Islet of Langerhans (tissue), 1 donor: ENCODE results near the gene GZMM.

Source experiments
- FAIRE-seq: peaks from one replicate; lab custom pipeline; 2011; peaks lifted over from hg19 to GRCh38; lab: Jason Lieb, UNC

Gene GZMM

DNA sequence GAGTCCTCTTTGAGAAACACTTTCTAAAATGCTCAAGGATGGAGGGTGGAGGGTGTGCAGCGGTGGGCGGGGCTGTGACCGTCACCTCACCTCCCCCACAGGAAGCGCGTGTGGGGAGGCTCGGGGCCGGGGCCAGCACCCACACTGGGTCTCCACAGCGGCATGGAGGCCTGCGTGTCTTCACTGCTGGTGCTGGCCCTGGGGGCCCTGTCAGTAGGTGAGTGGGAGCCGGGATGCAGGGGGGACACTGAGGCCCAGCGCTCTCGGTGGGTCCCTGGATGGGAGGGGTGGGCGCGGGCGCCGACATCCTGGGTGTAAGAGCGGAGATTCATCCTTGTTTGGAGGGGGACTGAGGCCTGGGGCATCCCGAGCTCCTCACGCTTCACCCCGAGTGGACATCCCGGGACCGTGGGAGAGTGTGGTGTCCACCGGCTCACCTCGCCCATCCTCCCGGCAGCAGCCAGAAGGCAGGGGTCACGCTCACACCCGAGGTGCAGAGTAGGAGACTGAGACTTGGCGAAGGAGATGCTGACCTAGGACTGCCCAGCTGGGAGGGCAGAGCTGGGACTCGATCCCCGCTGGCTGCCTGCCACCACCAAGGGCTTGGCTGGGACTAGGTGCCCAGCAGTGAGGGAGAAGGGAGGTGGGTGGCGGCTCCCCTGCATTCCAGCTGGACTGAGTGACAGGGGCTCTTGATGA is at the start of gene GZMM:
TSS of gene GZMM (plus strand) at position 144 of the 699 bp plus-strand sequence. CDS start at position 163, 19 bp downstream.
- FAIRE-seq: no peak

DNA sequence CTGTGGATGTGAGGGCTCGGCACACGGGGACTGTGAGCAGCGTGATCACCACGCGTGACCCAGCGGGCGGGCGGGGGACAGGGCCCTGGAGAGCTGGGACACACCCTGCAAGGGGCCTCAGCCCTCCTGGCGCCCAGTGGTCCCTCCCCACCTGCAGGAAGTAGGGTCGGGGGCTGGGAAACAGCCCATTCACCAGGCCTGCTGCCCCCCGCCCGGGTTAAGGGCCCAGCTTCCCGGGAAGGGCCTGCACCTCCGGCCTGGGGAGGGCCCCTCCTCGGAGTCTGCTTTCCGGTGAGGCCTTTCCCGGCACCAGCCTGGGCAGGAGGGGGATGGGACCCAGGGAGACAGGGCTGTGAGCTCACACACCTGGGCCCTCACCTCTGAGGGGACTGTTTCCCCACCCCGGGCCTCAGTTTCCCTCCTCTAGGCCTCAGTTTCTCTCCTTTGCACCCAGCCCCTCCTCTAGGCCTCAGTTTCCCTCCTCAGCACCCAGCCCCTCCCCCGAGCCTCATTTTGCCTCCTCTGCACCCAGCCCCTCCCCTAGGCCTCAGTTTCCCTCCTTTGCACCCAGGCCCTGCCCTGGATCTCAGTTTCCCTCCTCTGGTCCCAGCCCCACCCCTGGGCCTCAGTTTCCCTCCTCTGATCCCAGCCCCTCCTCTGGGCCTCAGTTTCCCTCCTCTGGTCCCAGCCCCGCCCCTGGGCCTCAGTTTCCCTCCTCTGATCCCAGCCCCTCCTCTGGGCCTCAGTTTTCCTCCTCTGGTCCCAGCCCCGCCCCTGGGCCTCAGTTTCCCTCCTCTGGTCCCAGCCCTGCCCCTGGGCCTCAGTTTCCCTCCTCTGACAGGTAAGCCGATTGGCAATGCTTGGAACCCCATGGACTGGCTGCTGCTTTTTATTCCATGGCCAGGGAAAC is 49.4 kb upstream of the GZMM start:
- FAIRE-seq: no peak

DNA sequence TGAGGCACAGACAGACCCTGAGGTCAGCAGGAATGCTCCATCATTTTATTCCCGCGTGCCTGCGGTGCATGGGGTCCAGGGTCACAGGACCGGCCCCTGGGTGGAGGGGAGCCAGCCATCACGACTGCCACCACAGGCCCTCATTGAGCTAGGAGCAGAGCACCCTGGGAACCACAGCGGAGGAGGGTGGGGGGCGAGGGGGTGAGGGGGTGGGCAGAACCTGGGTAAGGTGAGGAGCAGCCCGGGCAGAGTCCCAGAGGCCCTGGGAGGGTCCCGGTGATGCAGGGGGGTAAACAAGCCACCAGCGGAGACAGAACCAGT is 48.8 kb upstream of the GZMM start:
- FAIRE-seq: no peak

DNA sequence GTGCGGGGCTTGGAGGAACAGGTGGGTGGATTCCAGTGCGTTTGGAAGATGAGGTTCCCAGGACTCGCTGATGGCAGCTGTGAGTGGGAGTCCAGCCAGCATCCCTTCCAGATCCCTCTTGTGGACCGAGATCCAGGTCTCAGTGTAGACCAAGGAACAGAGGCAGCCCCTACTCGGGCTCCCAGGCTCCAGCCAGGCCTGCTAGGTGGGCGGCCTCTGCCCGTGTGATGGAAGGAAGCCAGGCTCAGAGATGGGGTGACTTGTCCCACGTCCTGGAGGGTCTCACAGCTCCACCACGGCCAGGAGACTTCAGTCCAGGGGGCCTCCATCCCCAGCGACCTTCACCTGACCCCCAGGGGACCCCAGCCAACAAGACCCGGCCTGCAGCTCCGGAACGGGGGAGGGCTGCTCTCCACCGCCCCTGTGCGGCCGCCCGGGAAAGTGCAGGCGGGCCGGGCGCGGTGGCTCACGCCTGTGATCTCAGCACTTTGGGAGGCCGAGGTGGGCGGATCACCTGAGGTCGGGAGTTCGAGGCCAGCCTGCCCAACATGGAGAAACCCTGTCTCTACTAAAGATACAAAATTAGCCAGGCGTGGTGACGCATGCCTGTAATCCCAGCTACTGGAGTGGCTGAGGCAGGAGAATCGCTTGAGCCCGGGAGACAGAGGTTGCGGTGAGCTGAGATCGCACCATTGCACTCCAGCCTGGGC is 48.3 kb upstream of the GZMM start:
- FAIRE-seq: no peak

DNA sequence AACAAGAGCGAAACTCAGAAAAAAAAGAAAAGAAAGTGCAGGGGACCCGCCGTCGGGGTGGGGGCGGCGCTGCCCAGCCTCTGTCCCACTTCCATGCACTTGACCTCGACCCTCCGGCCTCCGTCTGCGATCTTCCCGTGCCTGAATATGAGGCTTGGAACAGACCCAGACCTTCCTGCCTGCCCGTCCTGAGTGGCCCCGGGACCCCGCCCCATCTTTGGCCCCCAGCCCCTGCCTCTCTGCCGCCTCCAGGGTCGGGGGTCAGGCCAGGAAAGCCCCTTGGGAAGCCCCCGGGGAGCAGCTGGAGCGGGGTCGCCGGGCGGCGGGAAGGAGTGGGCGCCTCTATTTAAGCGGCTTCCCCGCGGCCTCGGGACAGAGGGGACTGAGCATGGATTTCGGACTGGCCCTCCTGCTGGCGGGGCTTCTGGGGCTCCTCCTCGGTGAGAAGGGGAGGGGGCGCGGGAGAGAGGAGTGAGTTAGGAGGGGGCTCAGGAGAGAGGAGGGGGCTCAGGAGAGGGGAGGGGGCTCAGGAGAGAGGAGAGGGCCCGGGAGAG is 47.7 kb upstream of the GZMM start, which contains the start of gene MADCAM1:
TSS of gene MADCAM1 (plus strand) at position 375 of the 554 bp plus-strand sequence. CDS start at position 389, 14 bp downstream.
- FAIRE-seq: no peak

DNA sequence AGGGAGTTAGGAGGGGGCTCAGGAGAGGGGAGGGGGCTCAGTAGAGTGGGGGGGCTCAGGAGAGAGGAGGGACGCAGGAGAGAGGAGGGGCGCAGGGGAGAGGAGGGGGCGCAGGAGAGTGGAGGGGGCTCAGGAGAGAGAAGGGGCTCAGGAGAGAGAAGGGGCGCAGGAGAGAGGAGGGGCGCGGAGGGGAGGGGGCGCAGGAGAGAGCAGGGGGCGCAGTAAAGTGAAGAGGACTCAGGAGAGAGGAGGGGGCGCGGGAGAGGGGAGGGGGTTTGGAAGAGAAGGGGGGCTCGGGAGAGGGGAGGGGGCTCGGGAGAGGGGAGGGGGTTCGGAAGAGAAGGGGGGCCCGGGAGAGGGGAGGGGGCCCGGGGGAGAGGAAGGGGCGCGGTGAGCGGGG is 46.9 kb upstream of the GZMM start:
- no peak for FAIRE-seq

DNA sequence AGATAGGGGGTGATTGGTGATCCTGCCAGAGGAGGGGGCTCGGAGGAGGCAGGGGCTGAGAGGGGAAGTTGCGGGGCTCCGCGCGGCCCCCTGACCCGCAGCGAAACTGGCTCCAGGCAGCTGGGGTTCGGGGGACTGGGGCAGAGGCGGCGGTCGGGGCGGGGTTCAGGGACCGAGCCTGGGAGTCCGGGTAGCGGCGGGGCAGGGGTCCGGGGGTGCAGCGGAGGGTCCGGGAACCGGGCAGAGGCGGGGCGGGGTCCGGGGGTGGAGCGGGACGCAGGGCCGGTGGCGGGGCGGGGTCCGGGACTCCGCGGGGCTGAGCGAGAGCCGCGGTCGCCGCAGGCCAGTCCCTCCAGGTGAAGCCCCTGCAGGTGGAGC is 46.4 kb upstream of the GZMM start:
- FAIRE-seq: no peak

DNA sequence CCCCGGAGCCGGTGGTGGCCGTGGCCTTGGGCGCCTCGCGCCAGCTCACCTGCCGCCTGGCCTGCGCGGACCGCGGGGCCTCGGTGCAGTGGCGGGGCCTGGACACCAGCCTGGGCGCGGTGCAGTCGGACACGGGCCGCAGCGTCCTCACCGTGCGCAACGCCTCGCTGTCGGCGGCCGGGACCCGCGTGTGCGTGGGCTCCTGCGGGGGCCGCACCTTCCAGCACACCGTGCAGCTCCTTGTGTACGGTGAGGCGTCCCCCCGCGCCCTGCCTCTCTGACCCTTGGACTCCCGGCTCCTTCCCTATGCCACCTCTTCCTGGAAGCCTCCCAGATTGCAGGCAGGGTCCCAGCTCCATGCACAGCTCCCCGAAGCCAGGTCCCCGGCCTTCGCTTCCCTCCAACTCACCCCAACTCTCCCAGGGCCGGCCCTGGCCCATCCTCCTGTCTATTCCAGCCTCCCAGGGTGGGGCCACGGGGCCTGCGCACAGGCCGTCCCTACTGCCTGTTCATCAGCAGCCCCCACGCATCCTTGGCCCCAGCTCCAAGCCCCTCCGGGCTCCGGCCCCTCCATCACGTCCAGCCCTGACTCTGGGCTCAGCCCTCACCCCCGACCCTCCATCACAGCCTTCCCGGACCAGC is 45.9 kb upstream of the GZMM start:
- no peak for FAIRE-seq

DNA sequence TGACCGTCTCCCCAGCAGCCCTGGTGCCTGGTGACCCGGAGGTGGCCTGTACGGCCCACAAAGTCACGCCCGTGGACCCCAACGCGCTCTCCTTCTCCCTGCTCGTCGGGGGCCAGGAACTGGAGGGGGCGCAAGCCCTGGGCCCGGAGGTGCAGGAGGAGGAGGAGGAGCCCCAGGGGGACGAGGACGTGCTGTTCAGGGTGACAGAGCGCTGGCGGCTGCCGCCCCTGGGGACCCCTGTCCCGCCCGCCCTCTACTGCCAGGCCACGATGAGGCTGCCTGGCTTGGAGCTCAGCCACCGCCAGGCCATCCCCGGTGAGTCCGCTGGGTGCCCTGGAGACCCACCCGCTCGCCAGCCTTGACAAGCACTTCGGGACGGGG is 45.4 kb upstream of the GZMM start:
- no peak for FAIRE-seq

DNA sequence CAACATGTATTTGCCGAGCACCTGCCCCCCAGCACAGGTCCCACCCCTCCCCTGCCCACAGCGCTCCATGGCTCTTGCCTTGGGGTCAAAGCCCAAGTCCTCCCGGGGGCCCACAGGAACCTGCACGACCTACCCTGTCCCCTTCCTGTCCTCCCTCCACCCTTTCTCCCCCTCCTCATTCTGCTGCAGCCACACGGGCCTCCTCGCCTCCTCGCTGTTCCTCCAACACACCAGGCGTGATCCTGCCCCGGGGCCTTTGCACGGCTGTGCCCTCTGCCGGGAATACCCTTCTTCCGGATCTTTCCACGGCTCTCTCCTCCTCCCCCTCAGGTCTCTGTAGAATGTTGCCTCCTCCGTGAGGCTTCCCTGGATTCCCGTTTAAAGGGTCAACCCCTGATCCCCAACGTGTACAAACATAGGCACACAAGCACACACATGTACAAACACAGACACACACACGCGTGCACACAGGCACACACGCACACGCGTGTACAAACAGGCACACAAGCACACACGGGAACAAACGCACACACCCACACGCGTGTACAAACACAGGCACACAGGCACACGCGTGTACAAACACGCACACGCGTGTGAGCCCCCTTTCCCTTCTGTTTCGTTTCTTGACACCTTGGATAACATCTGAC is 44.8 kb upstream of the GZMM start:
- FAIRE-seq: no peak

DNA sequence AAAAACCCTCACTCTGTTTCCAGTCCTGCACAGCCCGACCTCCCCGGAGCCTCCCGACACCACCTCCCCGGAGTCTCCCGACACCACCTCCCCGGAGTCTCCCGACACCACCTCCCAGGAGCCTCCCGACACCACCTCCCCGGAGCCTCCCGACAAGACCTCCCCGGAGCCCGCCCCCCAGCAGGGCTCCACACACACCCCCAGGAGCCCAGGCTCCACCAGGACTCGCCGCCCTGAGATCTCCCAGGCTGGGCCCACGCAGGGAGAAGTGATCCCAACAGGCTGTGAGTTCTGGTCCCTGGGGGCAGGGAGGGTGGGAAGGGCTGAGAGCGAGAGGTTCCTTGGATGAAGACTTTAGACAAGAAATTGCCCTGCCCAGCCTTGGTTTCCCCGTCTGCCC is 42.2 kb upstream of the GZMM start:
- no peak for FAIRE-seq

DNA sequence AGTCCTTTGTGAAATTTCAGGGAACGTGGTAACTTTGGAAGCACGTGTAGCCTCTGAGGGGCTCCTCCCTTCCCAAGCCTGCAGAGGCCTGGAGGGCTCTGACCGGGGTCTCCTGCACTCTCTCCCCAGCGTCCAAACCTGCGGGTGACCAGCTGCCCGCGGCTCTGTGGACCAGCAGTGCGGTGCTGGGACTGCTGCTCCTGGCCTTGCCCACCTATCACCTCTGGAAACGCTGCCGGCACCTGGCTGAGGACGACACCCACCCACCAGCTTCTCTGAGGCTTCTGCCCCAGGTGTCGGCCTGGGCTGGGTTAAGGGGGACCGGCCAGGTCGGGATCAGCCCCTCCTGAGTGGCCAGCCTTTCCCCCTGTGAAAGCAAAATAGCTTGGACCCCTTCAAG is 39.2 kb upstream of the GZMM start:
- FAIRE-seq: no peak

DNA sequence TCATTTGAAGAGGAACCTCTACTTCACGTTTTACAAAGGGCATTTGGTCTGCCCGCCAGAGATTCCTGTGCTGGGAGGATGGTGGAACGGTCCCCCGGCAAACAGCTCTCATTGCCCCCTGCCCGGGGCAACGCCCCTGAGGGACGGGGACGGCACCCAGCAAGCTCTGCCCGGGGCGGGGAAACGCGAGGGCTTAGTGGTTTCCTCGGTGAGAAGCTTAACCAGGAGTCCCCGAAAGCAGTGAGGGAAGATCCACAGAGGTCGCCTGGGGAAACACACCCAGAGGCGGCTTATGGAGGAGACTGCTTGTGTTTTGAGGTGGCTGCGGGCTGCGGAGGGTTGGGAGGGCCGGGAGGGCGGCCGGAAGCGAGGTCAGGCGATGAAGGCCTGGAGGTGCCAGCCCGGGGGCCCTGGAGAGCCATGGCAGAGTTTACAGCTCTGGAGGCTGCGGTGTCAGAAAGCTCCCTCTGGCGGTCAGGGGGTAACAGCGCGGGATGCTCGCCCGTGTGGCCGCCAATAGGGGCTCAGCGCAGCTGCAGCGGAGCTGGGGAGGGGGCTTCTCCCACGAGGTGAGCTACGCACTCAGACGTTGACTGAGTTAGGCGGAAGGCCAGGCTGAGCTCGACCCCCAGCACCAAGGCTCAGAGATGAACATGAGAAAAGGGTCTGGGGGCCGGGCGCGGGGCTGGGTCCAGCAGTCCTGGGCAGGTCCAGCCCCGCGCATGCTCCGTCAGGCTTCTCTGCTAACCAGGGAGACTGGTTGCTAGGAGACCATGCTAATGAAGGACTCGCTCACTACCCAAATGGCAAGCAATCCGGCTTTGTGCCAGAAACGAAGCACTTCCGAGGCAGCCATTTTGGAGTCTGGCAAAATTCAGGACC is 37.2 kb upstream of the GZMM start:
- peak; percentile 95 for FAIRE-seq

DNA sequence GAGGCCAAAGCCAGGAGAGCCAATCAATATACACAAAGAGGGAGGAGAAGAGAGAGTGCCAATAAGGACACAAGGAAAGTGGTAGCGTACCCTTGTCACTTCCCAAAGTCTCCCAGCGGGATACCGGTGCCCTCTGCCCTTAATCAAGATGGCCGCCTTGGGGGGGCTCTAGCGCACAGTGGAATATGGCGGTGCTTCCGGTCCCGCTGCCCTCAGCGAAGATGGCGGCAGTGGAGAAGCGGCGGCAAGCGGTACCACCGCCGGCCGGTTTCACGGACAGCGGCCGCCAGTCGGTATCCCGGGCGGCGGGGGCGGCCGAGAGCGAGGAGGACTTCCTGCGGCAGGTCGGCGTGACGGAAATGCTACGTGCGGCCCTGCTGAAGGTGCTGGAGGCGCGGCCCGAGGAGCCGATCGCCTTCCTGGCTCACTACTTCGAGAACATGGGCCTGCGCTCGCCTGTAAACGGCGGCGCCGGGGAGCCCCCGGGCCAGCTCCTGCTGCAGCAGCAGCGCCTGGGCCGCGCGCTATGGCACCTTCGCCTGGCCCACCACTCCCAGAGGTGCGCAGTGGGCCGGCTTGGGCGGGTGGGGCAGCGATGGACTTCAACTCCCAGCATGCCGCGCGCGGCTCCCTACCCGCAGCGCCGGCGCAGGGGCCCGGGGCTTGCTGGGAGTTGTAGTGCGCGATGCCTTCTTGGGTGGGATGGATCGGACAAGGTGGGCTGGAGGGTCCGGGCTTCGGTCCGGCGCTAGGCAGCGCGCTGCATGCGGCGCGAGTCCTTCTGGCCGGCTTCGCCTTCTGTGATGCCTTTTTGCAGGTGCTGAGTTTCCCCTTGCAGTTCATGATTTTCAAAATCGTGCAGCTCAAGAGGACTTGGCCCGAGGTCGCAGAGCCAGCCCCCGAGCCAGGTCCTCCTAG is 36.3 kb upstream of the GZMM start, which contains the start of gene TPGS1:
TSS of gene TPGS1 (plus strand) at position 212 of the 918 bp plus-strand sequence. CDS start at position 222, 10 bp downstream.
- FAIRE-seq: no peak

DNA sequence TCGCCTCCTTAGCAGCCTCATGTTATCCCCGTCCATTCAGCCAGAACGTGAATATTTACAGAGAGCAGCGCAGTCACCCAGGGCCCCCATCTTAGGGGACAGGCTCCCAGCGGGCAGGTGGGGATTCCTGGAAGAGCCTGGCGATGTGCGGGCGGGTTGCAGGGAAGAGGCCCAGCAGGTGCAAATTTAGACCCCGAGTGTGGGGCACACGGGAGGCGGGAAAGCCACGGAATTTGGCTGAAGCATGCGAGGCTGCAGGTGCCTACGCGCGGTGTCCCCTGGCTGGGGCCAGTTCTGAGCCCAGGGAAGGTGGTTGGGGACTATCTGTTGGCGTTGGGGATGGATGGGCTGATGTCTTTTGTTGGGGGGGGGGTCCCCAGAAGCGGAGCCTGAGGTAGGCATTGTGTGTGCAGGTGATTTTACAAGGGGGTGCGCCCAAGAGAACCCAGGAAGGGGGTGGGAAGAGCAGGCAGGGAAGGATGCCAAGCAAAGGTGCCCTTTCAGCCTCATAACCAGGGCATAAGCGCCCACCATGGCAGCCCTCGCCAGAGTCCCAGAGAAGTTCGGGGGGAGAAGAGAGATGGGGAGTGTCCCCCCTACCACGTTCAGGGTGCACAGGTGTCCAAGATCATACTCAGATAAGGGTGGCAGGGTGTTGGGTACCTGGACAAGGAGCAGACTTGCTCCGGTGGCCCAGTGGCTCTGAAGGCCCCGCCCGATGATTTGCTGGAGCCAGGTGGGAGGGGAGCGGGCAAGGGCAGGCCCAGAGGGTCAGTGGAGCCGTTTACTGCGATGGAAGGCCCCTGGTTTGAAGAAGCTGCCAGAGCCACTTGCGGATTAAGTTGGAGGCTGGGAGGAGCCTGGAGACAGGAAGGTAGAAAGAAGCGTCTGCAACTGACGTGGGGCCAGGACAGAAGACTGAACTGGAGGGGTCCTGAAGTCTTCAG is 35.4 kb upstream of the GZMM start:
- FAIRE-seq: no peak

DNA sequence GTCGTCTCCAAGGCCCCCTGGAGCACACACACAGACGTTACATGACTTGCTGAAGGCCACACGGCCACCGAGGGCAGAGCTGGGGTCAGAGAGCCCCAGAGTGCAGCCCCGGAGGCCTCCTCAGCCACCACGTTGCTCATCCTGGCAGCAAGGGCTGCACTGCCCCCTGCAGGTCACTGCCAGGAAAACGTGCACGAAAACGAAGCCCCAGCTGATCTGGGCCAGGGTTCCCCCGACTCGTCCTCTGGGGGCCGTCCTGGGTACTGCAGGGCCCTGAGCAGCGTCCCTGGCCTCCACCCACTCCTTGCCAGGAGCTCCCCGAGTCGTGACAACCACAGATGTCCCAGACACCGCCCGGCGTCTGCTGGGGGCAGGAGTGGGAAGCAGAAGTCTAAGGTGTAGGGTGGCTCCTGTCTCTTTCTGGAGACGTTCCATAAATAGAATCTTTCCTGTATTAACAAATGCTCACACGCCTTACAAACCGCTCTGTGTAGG is 33.2 kb upstream of the GZMM start:
- no peak for FAIRE-seq

DNA sequence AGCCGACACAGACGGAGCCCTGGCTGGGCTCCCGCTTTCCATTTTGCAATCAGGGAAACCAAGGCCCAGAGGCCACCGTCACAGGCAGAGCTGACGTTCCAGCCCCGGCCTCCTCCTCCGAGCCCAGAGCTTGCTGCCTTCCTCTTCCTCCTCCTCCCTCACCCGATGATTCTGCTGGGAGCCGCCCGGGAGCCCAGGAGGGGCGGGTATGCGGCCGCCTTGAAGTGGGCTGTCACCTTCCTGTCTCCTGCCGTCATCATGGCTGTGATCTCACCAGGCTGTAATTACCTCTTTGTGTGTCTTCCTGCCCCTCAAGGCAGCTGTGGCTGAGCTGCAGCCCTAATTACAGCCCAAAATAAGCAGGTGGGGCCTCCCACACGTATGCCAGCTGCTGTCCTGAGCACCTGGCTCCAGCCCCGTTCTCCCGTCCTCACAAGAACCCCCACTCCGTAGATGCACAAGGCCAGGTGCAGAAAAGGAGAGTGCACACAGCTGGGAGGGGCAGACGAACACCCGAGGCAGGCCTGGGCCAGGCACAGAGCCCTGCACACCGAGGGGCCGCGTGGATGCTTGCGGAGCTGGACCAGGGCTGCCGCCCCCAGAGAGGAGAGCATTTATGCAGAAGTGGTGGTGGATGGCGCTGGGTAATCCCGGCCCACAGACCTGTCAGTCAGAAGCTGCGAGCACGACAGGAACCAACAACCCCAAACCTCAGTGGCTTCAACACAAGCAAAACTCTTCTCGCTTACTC is 32.6 kb upstream of the GZMM start:
- no peak for FAIRE-seq
